Measurements from ENCODE around the gene CEP112.

GRCh38 chr17:65629234-65629690, 562.7 kb downstream of the CEP112 start:
- no peak for TF ChIP-seq CTCF (IDR thresholded peaks at IDR 0.05; ENCODE audit: low read depth, low read length)
- no peak for TF ChIP-seq POLR2A (IDR thresholded peaks at IDR 0.05; ENCODE audit: extremely low read depth, insufficient read length)

All from NB4 (cell line).